ENCODE data around the gene RBM27.

RBM27 gene

GRCh38 chr5:146219243-146219642, 15.8 kb downstream of the RBM27 start:
- TF ChIP-seq TAF1 (IDR thresholded peaks at IDR 0.05; ENCODE audit: borderline replicate concordance, insufficient read depth, low read length) = no peak
- TF ChIP-seq REST (IDR thresholded peaks at IDR 0.05; ENCODE audit: insufficient read depth in 1 of 2, low read depth in 2 of 2, low read length in 2 of 2) = no peak
- TF ChIP-seq SIN3A (IDR thresholded peaks at IDR 0.05; ENCODE audit: borderline replicate concordance, insufficient read depth, low read length) = no peak
- no peak for TF ChIP-seq FOXP2 (optimal IDR thresholded peaks at IDR 0.05; ENCODE audit: borderline replicate concordance, extremely low read depth, extremely low read length, insufficient read depth)
- TF ChIP-seq POLR2AphosphoS5 (IDR thresholded peaks at IDR 0.05; ENCODE audit: low read depth, low read length) = no peak

- TF ChIP-seq REST (IDR thresholded peaks at IDR 0.05; ENCODE audit: insufficient read depth in 1 of 2, low read depth in 2 of 2, low read length in 2 of 2) = no peak
These were observed 17.8 kb downstream of the RBM27 start for GRCh38 chr5:146221234-146221633.

- no peak for TF ChIP-seq TAF1 (IDR thresholded peaks at IDR 0.05; ENCODE audit: borderline replicate concordance, insufficient read depth, low read length)
- no peak for TF ChIP-seq FOXP2 (optimal IDR thresholded peaks at IDR 0.05; ENCODE audit: borderline replicate concordance, extremely low read depth, extremely low read length, insufficient read depth)
- no peak for TF ChIP-seq REST (IDR thresholded peaks at IDR 0.05; ENCODE audit: insufficient read depth in 1 of 2, low read depth in 2 of 2, low read length in 2 of 2)
- TF ChIP-seq POLR2AphosphoS5 (IDR thresholded peaks at IDR 0.05; ENCODE audit: low read depth, low read length) = no peak
- TF ChIP-seq SIN3A (IDR thresholded peaks at IDR 0.05; ENCODE audit: borderline replicate concordance, insufficient read depth, low read length) = no peak
These were observed 18.6 kb downstream of the RBM27 start for GRCh38 chr5:146222005-146222404.

GRCh38 chr5:146223179-146223578, 19.8 kb downstream of the RBM27 start:
- no peak for TF ChIP-seq SIN3A (IDR thresholded peaks at IDR 0.05; ENCODE audit: borderline replicate concordance, insufficient read depth, low read length)
- TF ChIP-seq TAF1 (IDR thresholded peaks at IDR 0.05; ENCODE audit: borderline replicate concordance, insufficient read depth, low read length) = no peak
- TF ChIP-seq FOXP2 (optimal IDR thresholded peaks at IDR 0.05; ENCODE audit: borderline replicate concordance, extremely low read depth, extremely low read length, insufficient read depth) = no peak
- no peak for TF ChIP-seq POLR2AphosphoS5 (IDR thresholded peaks at IDR 0.05; ENCODE audit: low read depth, low read length)
- TF ChIP-seq REST (IDR thresholded peaks at IDR 0.05; ENCODE audit: insufficient read depth in 1 of 2, low read depth in 2 of 2, low read length in 2 of 2) = no peak

- TF ChIP-seq REST (IDR thresholded peaks at IDR 0.05; ENCODE audit: insufficient read depth in 1 of 2, low read depth in 2 of 2, low read length in 2 of 2) (no peak), SIN3A (IDR thresholded peaks at IDR 0.05; ENCODE audit: borderline replicate concordance, insufficient read depth, low read length) (no peak), POLR2AphosphoS5 (IDR thresholded peaks at IDR 0.05; ENCODE audit: low read depth, low read length) (no peak), TAF1 (IDR thresholded peaks at IDR 0.05; ENCODE audit: borderline replicate concordance, insufficient read depth, low read length) (no peak)
These were observed 25.8 kb downstream of the RBM27 start for GRCh38 chr5:146229222-146229621.

All from PFSK-1 (cell line).